ENCODE data around the gene USP54.
A peak's percentile ranks its signal among the peaks of the same experiment; 100 is the strongest.
"Not testable (repeated sequence)": the region's sequence is repeated elsewhere in the genome, so short reads cannot be mapped to it uniquely, and the experiment has no call there.

Gene USP54

GRCh38 chr10:73586583-73586984 lies 4.6 kb downstream of the USP54 start:
- no peak for DNase-seq

GRCh38 chr10:73585327-73585726 lies 5.8 kb downstream of the USP54 start:
- no peak for DNase-seq

GRCh38 chr10:73584737-73585136 lies 6.4 kb downstream of the USP54 start:
- no peak for DNase-seq

- DNase-seq: no peak
Measured at GRCh38 chr10:73581918-73582317, 9.2 kb downstream of the USP54 start.

DNA sequence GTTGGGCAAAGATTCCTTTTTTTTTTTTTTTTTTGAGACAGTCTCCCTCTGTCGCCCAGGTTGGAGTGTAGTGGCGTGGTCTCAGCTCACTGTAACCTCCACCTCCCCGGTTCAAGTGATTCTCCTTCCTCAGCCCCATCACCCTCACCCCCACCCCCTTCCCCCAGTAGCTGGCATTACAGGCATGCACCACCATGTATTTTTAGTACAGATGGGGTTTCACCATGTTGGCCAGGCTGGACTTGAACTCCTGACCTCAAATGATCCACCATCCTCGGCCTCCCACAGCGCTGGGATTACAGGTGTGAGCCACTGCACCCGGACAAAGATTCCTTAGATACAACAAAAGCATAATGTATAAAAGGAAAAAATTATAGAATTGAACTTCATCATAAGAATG lies 12.2 kb downstream of the USP54 start:
- not testable (repeated sequence) for DNase-seq

DNA sequence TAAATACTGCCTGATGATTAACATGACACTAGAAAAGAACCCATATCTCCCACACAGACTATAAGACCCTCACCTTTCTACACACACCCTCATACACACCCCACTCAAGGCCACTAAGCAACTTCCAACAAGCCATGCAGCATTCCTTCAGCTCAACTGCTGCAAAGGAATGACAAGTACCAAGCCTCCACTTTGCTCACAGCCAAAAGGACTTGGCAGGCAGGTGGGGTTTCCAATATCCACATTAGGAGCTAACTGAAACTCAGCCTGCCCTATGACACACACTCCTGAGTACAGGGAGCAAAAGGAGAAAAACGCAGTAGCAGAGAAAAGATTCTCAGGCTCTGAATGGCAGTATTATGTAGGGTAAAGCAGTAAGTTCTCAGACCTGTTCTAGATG lies 13.4 kb downstream of the USP54 start:
- DNase-seq: no peak

GRCh38 chr10:73576890-73577591 lies 14.1 kb downstream of the USP54 start:
- DNase-seq: no peak

DNA sequence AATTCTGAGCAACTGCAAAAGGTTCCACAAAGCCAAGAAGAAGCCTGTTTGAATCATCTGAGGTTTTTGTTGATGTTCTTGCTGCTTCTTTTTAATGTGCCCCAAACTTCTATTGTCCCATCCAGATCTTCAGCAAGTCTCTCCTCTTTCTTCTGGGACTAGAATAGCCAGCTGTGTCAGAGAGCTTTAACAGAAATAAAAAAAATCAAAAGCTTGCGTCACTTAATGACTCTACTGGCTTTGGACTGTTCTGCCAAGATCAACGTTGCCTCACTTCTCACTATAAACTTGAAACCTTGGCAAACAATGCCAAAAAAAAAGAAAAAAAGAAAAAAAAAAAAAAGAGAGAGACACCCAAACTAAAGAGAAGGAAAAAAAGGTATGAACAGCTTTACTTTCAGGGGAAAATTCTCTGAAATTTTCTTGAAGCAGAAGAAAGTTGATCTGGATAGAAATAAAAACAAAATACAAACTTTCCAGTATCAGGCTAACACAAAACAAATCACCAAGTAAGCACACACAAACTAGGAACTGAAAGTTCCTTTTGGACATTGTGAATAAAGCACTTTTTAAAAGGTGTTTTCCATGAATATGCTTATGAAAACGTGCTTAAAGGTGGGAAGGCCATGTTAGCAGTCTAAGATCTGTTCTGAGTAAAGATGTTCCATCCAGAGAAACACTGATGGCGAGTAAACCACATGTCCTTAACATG lies 14.8 kb downstream of the USP54 start:
- DNase-seq: peak; percentile 22

- not testable (repeated sequence) for DNase-seq
Measured at GRCh38 chr10:73567025-73567424, 24.1 kb downstream of the USP54 start.

DNA sequence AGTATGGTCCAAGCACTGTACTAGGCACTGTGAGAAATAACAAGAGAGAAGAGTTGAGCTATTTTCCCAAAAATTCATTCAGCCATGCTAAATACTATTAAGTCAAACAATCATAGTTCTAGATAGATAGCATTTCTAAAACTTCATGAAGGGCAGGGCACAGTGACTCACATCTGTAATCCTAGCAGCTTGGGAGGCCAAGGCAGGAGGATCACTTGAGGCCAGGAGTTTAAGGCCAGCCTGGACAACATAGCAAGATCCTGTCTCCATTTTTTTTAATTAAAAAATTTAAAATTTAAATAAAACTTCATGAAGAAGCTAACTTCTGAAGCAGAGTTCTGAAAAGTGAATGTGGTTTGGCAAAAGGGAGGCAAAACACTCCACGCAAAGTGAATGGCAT lies 29.9 kb downstream of the USP54 start:
- DNase-seq: no peak

DNA sequence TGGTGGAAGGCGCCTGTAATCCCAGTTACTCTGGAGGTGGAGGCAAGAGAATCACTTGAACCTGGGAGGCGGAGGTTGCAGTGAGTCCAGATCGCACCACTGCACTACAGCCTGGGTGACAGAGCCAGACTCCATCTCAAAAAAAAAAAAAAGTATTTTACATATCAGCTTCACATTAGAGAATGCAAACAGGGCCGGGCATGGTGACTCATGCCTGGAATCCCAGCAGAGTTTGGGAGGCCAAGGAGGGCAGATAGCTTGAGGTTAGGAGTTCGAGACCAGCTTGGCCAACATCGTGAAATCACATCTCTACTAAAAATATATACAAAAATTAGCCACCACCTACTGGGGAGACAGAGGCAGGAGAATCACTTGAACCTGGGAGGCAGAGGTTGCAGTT lies 31.6 kb downstream of the USP54 start:
- no peak for DNase-seq

DNA sequence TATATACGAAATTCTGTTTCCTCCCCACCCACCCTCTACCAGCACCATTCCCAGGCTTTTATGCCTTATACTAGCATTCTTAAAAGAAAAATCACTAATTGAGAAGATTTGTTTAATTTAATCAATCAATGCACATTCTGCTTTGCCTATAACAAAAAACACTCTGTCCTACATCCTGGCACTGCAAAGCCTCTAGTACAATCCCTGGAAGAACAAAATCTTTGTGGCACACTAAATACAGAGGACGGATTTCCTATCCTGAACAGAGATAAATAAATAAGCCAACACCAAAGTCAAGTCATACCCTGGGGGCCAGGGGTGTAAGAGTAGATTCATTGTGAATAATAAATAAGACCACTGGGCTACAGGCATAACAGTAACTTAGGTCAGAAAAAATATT lies 34.3 kb downstream of the USP54 start:
- DNase-seq: no peak

DNA sequence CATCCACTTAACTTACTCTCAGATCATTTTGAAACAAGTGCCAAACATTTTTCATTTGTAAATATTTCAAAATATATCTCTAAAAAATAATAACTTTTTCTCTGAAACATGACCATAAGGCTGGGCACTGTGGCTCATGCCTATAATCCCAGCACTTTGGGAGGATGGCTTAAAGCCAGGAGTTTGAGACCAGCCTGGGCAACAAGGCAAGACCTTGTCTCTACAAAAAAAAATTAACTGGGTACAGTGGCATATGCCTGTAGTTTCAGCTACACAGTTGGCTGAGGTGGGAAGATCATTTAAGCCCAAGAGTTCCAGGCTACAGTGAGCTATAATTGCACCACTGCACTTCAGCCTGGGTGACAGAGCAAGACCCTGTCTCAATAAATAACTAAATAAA lies 36.4 kb downstream of the USP54 start:
- no peak for DNase-seq

GRCh38 chr10:73553761-73554160 lies 37.4 kb downstream of the USP54 start:
- DNase-seq: no peak

DNA sequence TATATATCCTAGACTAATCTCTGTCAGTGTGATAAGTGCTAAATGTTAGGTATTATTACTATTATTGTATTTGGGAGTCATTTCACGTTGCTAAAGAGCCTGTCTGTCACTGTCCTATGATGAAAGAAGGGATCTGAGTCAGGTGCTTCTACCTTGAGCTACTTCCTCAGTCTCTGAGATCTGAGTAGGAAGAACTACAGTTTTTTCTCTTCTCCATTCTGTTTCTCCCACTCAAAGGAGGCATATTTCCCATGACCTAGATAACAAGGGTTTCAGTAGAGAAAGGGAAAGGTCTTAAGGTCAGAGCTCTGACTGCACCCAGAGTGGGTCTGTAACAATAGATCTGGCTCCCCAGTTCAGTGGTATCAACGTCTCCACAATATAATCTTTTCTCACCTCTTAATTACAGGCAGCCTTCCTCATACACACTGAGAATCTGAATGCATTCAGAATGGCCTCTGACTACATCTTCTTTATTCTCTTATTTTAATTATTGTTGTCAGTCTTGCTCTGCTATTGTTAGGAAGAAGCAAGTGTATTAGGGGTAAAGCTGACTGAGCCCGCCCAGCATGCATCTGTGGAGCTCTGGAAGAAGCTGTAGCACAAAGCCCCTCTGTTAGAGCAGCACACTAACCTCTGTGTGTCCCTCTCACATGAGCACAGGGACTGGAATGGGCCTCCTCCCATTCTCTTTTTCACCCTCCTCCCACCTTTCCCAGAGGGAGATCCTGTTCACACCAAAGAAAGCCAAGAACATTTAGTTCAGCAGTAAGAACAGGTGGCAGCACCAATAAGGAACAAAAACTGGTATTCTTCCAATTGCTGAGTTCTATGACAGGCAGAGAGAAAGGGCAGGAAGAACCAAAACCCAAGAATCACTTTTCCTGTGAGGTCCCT lies 38.1 kb downstream of the USP54 start:
- DNase-seq: peak; percentile 11

GRCh38 chr10:73551515-73551914 lies 39.6 kb downstream of the USP54 start:
- DNase-seq: no peak

DNA sequence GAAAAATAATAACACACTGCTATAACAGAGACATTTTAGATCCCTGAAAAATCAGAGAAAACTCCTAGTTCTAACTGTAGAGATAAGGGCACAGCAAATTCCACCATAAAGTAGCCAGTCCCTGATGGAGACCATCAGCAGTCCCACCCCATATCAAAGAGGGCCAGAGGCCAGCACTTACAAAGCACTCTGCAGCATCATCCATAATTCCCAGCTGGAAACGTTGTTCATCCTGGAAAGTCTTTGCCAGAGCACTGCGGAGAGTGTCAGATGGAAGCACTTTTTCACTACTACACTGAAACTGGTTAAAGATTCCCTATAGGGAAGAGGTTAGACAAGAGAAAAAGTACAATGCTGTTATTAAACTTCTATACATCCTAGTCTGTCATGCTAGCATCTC lies 45.8 kb downstream of the USP54 start:
- DNase-seq: no peak

GRCh38 chr10:73537709-73538108 lies 53.4 kb downstream of the USP54 start:
- DNase-seq: no peak

DNA sequence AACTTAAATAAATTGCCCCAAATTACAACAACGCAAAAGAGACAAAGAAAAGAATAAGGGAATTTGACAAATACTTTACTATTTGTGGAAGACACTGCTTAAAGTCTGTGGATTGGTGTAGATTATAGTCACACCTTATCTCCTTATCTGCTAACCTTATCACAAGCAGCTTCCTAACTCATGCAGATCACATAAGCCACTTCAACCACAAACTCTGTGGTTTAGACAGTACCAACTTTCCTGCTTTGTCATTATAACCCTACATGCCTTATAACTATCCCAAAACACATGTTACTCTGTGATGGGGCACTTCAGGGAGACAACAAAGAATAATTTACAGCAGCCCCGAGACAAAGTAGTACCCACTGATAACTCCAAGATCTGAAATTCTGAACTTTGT lies 53.9 kb downstream of the USP54 start:
- no peak for DNase-seq

DNA sequence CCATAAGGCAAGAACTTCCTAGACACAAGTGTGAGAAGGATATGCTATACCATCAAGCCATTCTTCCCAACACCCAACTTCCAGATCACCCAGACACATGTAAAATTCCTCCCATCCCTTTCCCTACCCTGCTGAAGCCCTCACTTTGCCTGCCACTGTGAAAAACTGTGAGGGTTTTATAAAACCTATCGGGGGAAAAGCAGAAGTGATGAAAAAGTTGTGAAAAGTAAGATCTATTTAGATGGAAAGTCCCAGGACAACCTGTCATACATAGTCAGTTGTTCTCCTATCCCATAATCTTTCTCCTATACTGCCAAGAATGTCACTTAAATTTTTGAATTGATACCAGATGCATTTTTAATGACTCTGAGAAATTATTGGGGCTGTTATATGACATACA lies 56.3 kb downstream of the USP54 start:
- no peak for DNase-seq

DNA sequence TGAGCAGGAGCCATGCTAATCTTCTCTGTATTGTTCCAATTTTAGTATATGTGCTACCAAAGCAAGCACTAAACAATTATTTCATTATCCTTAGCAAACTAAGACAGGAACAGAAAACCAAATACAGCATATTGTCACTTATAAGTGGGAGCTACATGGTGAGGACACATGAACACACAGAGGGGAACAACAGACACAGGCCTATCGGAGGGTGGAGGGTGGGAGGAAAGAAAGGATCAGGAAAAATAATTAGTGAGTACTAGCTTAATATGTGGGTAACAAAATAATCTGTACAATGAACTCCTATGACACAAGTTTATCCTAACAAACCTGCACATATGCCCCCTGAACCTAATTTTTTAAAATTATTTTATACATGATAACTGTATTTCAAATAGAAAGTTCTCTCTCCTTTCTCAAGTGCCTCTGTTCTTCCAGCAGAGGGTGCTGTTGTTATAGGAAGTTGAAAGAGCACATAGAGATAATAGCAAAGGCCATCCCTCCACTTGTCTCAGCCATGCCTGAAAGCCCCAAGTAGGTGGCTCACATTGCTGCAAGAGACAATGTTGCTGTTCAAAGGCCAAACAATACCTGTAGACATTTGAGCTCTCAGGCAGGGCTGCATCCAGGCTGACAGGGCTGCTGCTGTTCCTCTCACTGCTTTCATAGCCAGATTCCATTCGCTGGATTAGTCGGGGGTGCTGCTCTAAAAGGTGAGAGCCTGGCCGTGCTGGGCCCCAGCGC lies 61.9 kb downstream of the USP54 start:
- DNase-seq: peak; percentile 86

GRCh38 chr10:73522263-73522662 lies 68.9 kb downstream of the USP54 start:
- no peak for DNase-seq

- no peak for DNase-seq
Measured at GRCh38 chr10:73519336-73519735, 71.8 kb downstream of the USP54 start.

Measured in suppressor macrophage treated with lipopolysaccharide for 4 hours (primary cell).